Measurements from ENCODE around the gene DGKB.

DNA sequence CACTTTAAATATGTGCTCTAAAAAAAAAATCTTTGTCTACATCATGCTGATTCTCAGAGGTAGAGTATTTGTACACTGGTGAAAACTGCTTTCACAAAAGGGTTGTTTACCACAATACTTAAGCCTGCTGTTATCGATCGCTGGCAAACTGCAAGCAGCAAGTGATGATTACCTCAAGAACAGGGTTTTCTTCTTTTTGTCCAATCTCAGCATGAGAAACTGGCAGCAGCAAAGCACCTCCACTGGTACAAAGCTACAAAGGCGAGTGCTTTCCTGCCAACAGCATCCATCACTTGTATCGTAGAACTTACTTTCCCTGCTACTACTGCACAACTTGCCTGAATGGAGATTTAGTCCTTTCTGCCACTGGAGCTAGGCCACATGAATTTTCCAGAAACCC lies 276.5 kb downstream of the DGKB start:
- TF ChIP-seq, protein P1, sequence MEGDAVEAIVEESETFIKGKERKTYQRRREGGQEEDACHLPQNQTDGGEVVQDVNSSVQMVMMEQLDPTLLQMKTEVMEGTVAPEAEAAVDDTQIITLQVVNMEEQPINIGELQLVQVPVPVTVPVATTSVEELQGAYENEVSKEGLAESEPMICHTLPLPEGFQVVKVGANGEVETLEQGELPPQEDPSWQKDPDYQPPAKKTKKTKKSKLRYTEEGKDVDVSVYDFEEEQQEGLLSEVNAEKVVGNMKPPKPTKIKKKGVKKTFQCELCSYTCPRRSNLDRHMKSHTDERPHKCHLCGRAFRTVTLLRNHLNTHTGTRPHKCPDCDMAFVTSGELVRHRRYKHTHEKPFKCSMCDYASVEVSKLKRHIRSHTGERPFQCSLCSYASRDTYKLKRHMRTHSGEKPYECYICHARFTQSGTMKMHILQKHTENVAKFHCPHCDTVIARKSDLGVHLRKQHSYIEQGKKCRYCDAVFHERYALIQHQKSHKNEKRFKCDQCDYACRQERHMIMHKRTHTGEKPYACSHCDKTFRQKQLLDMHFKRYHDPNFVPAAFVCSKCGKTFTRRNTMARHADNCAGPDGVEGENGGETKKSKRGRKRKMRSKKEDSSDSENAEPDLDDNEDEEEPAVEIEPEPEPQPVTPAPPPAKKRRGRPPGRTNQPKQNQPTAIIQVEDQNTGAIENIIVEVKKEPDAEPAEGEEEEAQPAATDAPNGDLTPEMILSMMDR (IDR thresholded peaks at IDR 0.05) = no peak
- no peak for TF ChIP-seq POLR2A (IDR thresholded peaks at IDR 0.05)
